GM18508 (cell line): Measurements from ENCODE around the gene VN1R5.
"Not testable (repeated sequence)": the region's sequence is repeated elsewhere in the genome, so short reads cannot be mapped to it uniquely, and the experiment has no call there.

Experiments used
- ATAC-seq: cut with Tn5 transposase; IDR thresholded peaks from one replicate; pipeline ENCODE4 v1.9.1; 2021; ENCODE audit warnings: moderate number of reproducible peaks; ENCODE audit not compliant: insufficient read depth, unreplicated experiment

Gene VN1R5

GRCh38 chr1:247255772-247256171 lies at the start of gene VN1R5:
TSS of gene VN1R5 (plus strand) at chr1:247256072.
- not testable (repeated sequence) for ATAC-seq

GRCh38 chr1:247209396-247209795 lies 46.5 kb upstream of the VN1R5 start:
- ATAC-seq: no peak

GRCh38 chr1:247210062-247210375 lies 45.9 kb upstream of the VN1R5 start:
- peak; percentile 2 for ATAC-seq

GRCh38 chr1:247210376-247211117 lies 45.3 kb upstream of the VN1R5 start:
- peak; percentile 69 for ATAC-seq

GRCh38 chr1:247211339-247211738 lies 44.5 kb upstream of the VN1R5 start:
- ATAC-seq: no peak

GRCh38 chr1:247212012-247212411 lies 43.9 kb upstream of the VN1R5 start:
- ATAC-seq: peak; percentile 66

GRCh38 chr1:247212627-247213617 lies 43.0 kb upstream of the VN1R5 start:
- ATAC-seq: no peak

- no peak for ATAC-seq
Observed at GRCh38 chr1:247216261-247216660, 39.6 kb upstream of the VN1R5 start.

- no peak for ATAC-seq
Observed at GRCh38 chr1:247218121-247218651, 37.7 kb upstream of the VN1R5 start.

GRCh38 chr1:247220280-247220679 lies 35.6 kb upstream of the VN1R5 start:
- ATAC-seq: not testable (repeated sequence)

- no peak for ATAC-seq
Observed at GRCh38 chr1:247222840-247223239, 33.0 kb upstream of the VN1R5 start.

- ATAC-seq: no peak
Observed at GRCh38 chr1:247224822-247225221, 31.1 kb upstream of the VN1R5 start.

- ATAC-seq: no peak
Observed at GRCh38 chr1:247228133-247228532, 27.7 kb upstream of the VN1R5 start.

- ATAC-seq: no peak
Observed at GRCh38 chr1:247241691-247242090, 14.2 kb upstream of the VN1R5 start.

- no peak for ATAC-seq
Observed at GRCh38 chr1:247243524-247244137, 12.2 kb upstream of the VN1R5 start.

GRCh38 chr1:247246325-247247115 lies 9.4 kb upstream of the VN1R5 start:
- no peak for ATAC-seq

GRCh38 chr1:247247568-247247967 lies 8.3 kb upstream of the VN1R5 start:
- ATAC-seq: no peak

GRCh38 chr1:247266053-247266452 lies 10.2 kb downstream of the VN1R5 start:
- no peak for ATAC-seq

- ATAC-seq: no peak
Observed at GRCh38 chr1:247268390-247269045, 12.6 kb downstream of the VN1R5 start.
